Caco-2 (cell line): Measurements from ENCODE around the gene IKZF1. TPM values are rescaled to one million over a fixed set of nuclear protein-coding genes. Genes with fewer than 3 reads are reported as not detected.

Experiments used
- BruUV-seq: library from RNA; stranded (reverse); fragments of 400-500 nt; replicated peaks from 2 replicates; lab custom pipeline; 2021; lab: Mats Ljungman, UMichigan
- CTCF ChIA-PET: fragments of 300-600 bp; sonication (Branson Sonifier 250); formaldehyde crosslinking; loops from one replicate; lab custom pipeline; 2022; ENCODE audit warnings: antibody characterized with exemption; lab: Charles Lee
- POLR2A ChIA-PET: fragments of 300-600 bp; sonication (Branson Sonifier 250); formaldehyde crosslinking; loops from one replicate; lab custom pipeline; 2022; ENCODE audit warnings: antibody characterized with exemption; lab: Charles Lee
- DNase-seq, 2 experiments: peaks; one replicate each; pipeline versions ENCODE4 v3.0.0 to v3.0.0-alpha.2; 2020 to 2022
- H3K27me3 ChIP-seq: replicated peaks from 2 replicates; pipeline ENCODE4 v1.6.0; 2011; ENCODE audit warnings: low read length; ENCODE audit not compliant: control insufficient read depth, insufficient read depth
- H3K36me3 ChIP-seq: 2 replicates; pipeline ENCODE4 v1.5.1; 2011; ENCODE audit warnings: low read length; ENCODE audit not compliant: control insufficient read depth, insufficient read depth
- H3K4me1 ChIP-seq: fragments of 250-450 bp; sonication (Bioruptor Pico); 2 replicates; pipeline ENCODE4 v1.5.1; 2020; ENCODE audit warnings: mild to moderate bottlenecking
- H3K4me3 ChIP-seq: 2 replicates; pipeline ENCODE4 v1.5.1; 2011; ENCODE audit warnings: low read depth, mild to moderate bottlenecking, control low read depth, low read length
- H3K9me3 ChIP-seq: fragments of 250-450 bp; sonication (Bioruptor Pico); 2 replicates; pipeline ENCODE4 v1.5.1; 2020; ENCODE audit warnings: mild to moderate bottlenecking, moderate library complexity
- H3K27ac Mint-ChIP-seq: one replicate; pipeline ENCODE4 v1.8.0; 2022; ENCODE audit warnings: mixed read lengths; ENCODE audit not compliant: unreplicated experiment
- H3K27me3 Mint-ChIP-seq: one replicate; pipeline ENCODE4 v1.8.0; 2022; ENCODE audit warnings: mixed read lengths; ENCODE audit not compliant: insufficient read depth, unreplicated experiment
- H3K36me3 Mint-ChIP-seq: one replicate; pipeline ENCODE4 v1.8.0; 2022; ENCODE audit warnings: mild to moderate bottlenecking, mixed read lengths; ENCODE audit not compliant: insufficient read depth, unreplicated experiment
- H3K4me1 Mint-ChIP-seq: one replicate; pipeline ENCODE4 v1.8.0; 2022; ENCODE audit warnings: low read depth, mixed read lengths; ENCODE audit not compliant: unreplicated experiment
- H3K4me3 Mint-ChIP-seq: one replicate; pipeline ENCODE4 v1.8.0; 2022; ENCODE audit warnings: mild to moderate bottlenecking, moderate library complexity, mixed read lengths; ENCODE audit not compliant: unreplicated experiment
- H3K9me3 Mint-ChIP-seq: one replicate; pipeline ENCODE4 v1.8.0; 2022; ENCODE audit warnings: mixed read lengths; ENCODE audit not compliant: unreplicated experiment
- CTCF ChIP-seq, 2 experiments: fragments of 200-600 bp in 1 of 2; IDR thresholded peaks; 1 replicate in 1 of 2; 2 replicates in 1 of 2; pipeline versions ENCODE4 v1.5.1 to v1.8.0; 2011 to 2022; ENCODE audit warnings: antibody characterized with exemption in 1 of 2, control low read depth in 1 of 2, inconsistent platforms in 1 of 2, low read depth in 1 of 2, low read length in 1 of 2, mild to moderate bottlenecking in 1 of 2, moderate library complexity in 1 of 2; ENCODE audit not compliant: insufficient read depth in 1 of 2, severe bottlenecking in 1 of 2, unreplicated experiment in 1 of 2
- intact Hi-C: fragments of 100-400 bp; cut with micrococcal nuclease; formaldehyde crosslinking; loops from one replicate; pipeline ENCODE4 v1.10.0; 2022; ENCODE audit not compliant: unreplicated experiment
- total RNA-seq: library from RNA; stranded (reverse); gene quantifications from 2 replicates; pipeline ENCODE4 v1.2.3, GENCODE V29; 2022

Gene IKZF1
- total RNA-seq, 1 experiment from 2014 or later = not detected

- H3K27me3 ChIP-seq = no peaks in the 10 kb centered on the region
- POLR2A ChIA-PET = no interaction called here
These were observed 37.7 kb upstream of the IKZF1 start for GRCh38 chr7:50266635-50267386.

GRCh38 chr7:50267525-50268041, 36.9 kb upstream of the IKZF1 start:
- CTCF ChIA-PET = no interaction called here
- intact Hi-C loops = no loop called here
- no peaks in the 10 kb centered on the region for H3K4me1 Mint-ChIP-seq
- H3K4me3 ChIP-seq = no peak overlapping the region
- TF ChIP-seq CTCF (IDR thresholded peaks at IDR 0.05; ENCODE audit: insufficient read depth in 1 of 2, low read depth in 1 of 2, low read length in 1 of 2, severe bottlenecking in 1 of 2, unreplicated experiment in 1 of 2) = no peak
- DNase-seq = no peak
- H3K27me3 ChIP-seq = no peaks in the 10 kb centered on the region
- POLR2A ChIA-PET = no interaction called here
- no peak overlapping the region for H3K27ac Mint-ChIP-seq
- peaks cover 22% of the 10 kb centered on the region for H3K27me3 Mint-ChIP-seq
- no peaks in the 10 kb centered on the region for H3K4me1 ChIP-seq
- no peaks in the 10 kb centered on the region for H3K9me3 Mint-ChIP-seq
- H3K36me3 ChIP-seq = no peaks in the 10 kb centered on the region
- BruUV-seq = no TSS peak
- H3K9me3 ChIP-seq = no peaks in the 10 kb centered on the region
- no peak overlapping the region for H3K4me3 Mint-ChIP-seq
- no peaks in the 10 kb centered on the region for H3K36me3 Mint-ChIP-seq

More at GRCh38 chr7:50266635-50267386, 37.7 kb upstream of the IKZF1 start:
- no TSS peak for BruUV-seq
- no peak for TF ChIP-seq CTCF (IDR thresholded peaks at IDR 0.05; ENCODE audit: insufficient read depth in 1 of 2, low read depth in 1 of 2, low read length in 1 of 2, severe bottlenecking in 1 of 2, unreplicated experiment in 1 of 2)
- H3K4me3 ChIP-seq = no peak overlapping the region
- Mint-ChIP-seq H3K27ac (no peak overlapping the region), H3K36me3 (no peaks in the 10 kb centered on the region), H3K4me1 (no peaks in the 10 kb centered on the region), H3K9me3 (no peaks in the 10 kb centered on the region), H3K4me3 (no peak overlapping the region), H3K27me3 (peaks cover 22% of the 10 kb centered on the region)
- intact Hi-C loops = no loop called here
- no peaks in the 10 kb centered on the region for H3K36me3 ChIP-seq
- DNase-seq = no peak
- no peaks in the 10 kb centered on the region for H3K9me3 ChIP-seq
- CTCF ChIA-PET = no interaction called here
- H3K4me1 ChIP-seq = no peaks in the 10 kb centered on the region

GRCh38 chr7:50268223-50268622, 36.3 kb upstream of the IKZF1 start:
- TF ChIP-seq CTCF (IDR thresholded peaks at IDR 0.05; ENCODE audit: insufficient read depth in 1 of 2, low read depth in 1 of 2, low read length in 1 of 2, severe bottlenecking in 1 of 2, unreplicated experiment in 1 of 2) = no peak
- no peaks in the 10 kb centered on the region for H3K9me3 Mint-ChIP-seq
- intact Hi-C loops = no loop called here
- no peaks in the 10 kb centered on the region for H3K4me1 Mint-ChIP-seq
- ChIA-PET CTCF (no interaction called here), POLR2A (no interaction called here)
- no peaks in the 10 kb centered on the region for H3K36me3 ChIP-seq
- no peaks in the 10 kb centered on the region for H3K9me3 ChIP-seq
- BruUV-seq = no TSS peak
- no peak overlapping the region for H3K27ac Mint-ChIP-seq
- H3K27me3 ChIP-seq = no peaks in the 10 kb centered on the region
- no peaks in the 10 kb centered on the region for H3K4me1 ChIP-seq
- no peaks in the 10 kb centered on the region for H3K36me3 Mint-ChIP-seq
- no peak overlapping the region for H3K4me3 ChIP-seq
- no peak for DNase-seq
- peaks cover 24% of the 10 kb centered on the region for H3K27me3 Mint-ChIP-seq
- no peak overlapping the region for H3K4me3 Mint-ChIP-seq
